Esophagus muscularis mucosa (tissue), 4 donors: ENCODE data around the gene FAM186B. TPM values are rescaled to one million over a fixed set of nuclear protein-coding genes. Genes with fewer than 3 reads are reported as not detected.

Experiments used
- DNase-seq: peaks from one replicate; pipeline ENCODE4 v3.0.0-alpha.2; 2017; ENCODE audit errors: extremely low spot score
- H3K27ac ChIP-seq, 4 donors: fragments of 200-600 bp; sonication (generic); replicated peaks in 1 of 4; 1 replicate in 3 of 4; 2 replicates in 1 of 4; pipeline ENCODE4 v1.5.1; 2016 to 2019; ENCODE audit warnings: mild to moderate bottlenecking in 1 of 4
- H3K27me3 ChIP-seq, 4 donors: fragments of 200-600 bp; sonication (generic); one replicate each; pipeline versions ENCODE4 v1.5.1 to v1.6.0; 2016 to 2019
- H3K36me3 ChIP-seq, 4 donors: fragments of 200-600 bp; sonication (generic); one replicate each; pipeline ENCODE4 v1.5.1; 2016 to 2019
- H3K4me1 ChIP-seq, 4 donors: fragments of 200-600 bp; sonication (generic); one replicate each; pipeline ENCODE4 v1.5.1; 2016 to 2019
- H3K4me3 ChIP-seq, 4 donors: fragments of 200-600 bp; sonication (generic); 1 replicate in 2 of 4; 2 replicates in 2 of 4; pipeline ENCODE4 v1.5.1; 2016 to 2019; ENCODE audit warnings: mild to moderate bottlenecking in 4 of 4, moderate library complexity in 1 of 4
- H3K9me3 ChIP-seq, 4 donors: fragments of 200-600 bp; sonication (generic); 1 replicate in 3 of 4; 2 replicates in 1 of 4; pipeline ENCODE4 v1.5.1; 2016 to 2019
- EP300 ChIP-seq: sonication (generic); formaldehyde crosslinking; IDR thresholded peaks from one replicate; pipeline ENCODE4 v1.6.1; 2017; ENCODE audit warnings: antibody characterized with exemption
- POLR2A ChIP-seq: fragments of 450-650 bp; IDR thresholded peaks from one replicate; pipeline ENCODE4 v1.6.1; 2017; ENCODE audit warnings: antibody characterized with exemption, moderate library complexity, mild to moderate bottlenecking, low read depth
- POLR2AphosphoS5 ChIP-seq, 2 donors: sonication (generic); formaldehyde crosslinking; IDR thresholded peaks; one replicate each; pipeline ENCODE4 v1.6.1; 2017; ENCODE audit warnings: antibody characterized with exemption in 2 of 2
- WGBS: methylation state at CpG from one replicate; pipeline ENCODE4 v1.1.5; 2018; 5-methylcytosine and 5-hydroxymethylcytosine counted together
- intact Hi-C: fragments of 100-400 bp; cut with DNase I; formaldehyde crosslinking; loops from one replicate; pipeline ENCODE4 v1.15.1; 2023
- small RNA-seq, 3 donors: library from RNA; depleted of rRNA; stranded (forward); fragments of <200 nt; gene quantifications; one replicate each; pipeline ENCODE3, GENCODE V24; 2016
- total RNA-seq, 4 donors: library from RNA; depleted of rRNA; stranded (reverse); fragments of >200 nt; gene quantifications; one replicate each; pipeline versions ENCODE4 v1.1.0 to v1.2.1, GENCODE V29; 2016
- TF ChIP-seq, protein P1 (sequence below), 3 experiments: fragments of 200-600 bp in 2 of 3; fragments of 450-650 bp in 1 of 3; sonication (generic) in 2 of 3; IDR thresholded peaks; one replicate each; pipeline ENCODE4 v1.5.1; 2017 to 2019; ENCODE audit warnings: antibody characterized with exemption in 3 of 3, mild to moderate bottlenecking in 2 of 3, moderate library complexity in 1 of 3

The FAM186B gene
- total RNA-seq, 4 donors from 2014 or later, result under 0.01 to 0.46 (median 0.21) TPM

DNA sequence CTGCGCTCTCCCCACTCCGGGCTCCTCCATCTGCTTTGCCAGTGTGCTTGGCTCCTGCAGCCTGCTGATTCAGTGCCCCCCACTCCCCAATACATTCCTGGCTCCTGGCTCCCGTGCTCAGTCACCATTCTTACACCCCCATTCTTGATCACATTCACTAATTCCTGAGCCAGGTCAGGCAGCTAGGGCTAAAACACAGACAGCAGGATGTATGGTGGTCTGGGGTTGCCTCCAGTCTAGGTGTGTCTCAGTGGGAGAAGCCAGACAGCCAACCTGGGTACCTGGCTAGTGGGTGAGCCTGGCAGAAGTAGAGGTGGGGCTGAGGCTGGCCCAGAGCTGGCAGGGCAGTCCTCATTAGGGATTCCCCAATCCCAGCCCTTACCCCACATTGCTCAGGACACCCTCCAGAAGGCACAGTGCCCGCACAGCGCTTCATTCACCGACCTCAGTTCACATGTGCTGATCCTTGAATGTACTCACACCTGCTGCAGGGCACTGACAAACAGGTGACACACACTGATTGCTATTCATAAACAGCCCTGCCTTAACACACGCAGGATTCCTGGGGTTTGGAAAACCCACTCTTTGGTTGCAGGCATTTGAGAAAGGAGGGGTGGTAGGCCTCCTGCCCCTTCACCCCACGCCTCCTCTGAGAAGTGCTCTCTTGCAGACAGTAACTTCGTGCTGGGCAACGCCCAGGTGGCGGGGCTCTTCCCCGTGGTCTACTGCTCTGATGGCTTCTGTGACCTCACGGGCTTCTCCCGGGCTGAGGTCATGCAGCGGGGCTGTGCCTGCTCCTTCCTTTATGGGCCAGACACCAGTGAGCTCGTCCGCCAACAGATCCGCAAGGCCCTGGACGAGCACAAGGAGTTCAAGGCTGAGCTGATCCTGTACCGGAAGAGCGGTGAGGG is 65.0 kb downstream of the FAM186B start:
- Histone ChIP-seq H3K27me3 (peaks cover 6 to 70% (median 25%) of the 10 kb centered on the region in 4 donors), H3K4me1 (peaks cover 14 to 27% (median 23%) of the 10 kb centered on the region in 4 donors), H3K36me3 (no peaks in the 10 kb centered on the region), H3K9me3 (no peaks in the 10 kb centered on the region), H3K4me3 (no peak overlapping the region), H3K27ac (no peak overlapping the region)
- intact Hi-C loops, result no loop called here
- no peak for TF ChIP-seq POLR2A
- DNase-seq, result no peak
- WGBS, result 87% methylated on average over 14 of the region's 21 CpGs

DNA sequence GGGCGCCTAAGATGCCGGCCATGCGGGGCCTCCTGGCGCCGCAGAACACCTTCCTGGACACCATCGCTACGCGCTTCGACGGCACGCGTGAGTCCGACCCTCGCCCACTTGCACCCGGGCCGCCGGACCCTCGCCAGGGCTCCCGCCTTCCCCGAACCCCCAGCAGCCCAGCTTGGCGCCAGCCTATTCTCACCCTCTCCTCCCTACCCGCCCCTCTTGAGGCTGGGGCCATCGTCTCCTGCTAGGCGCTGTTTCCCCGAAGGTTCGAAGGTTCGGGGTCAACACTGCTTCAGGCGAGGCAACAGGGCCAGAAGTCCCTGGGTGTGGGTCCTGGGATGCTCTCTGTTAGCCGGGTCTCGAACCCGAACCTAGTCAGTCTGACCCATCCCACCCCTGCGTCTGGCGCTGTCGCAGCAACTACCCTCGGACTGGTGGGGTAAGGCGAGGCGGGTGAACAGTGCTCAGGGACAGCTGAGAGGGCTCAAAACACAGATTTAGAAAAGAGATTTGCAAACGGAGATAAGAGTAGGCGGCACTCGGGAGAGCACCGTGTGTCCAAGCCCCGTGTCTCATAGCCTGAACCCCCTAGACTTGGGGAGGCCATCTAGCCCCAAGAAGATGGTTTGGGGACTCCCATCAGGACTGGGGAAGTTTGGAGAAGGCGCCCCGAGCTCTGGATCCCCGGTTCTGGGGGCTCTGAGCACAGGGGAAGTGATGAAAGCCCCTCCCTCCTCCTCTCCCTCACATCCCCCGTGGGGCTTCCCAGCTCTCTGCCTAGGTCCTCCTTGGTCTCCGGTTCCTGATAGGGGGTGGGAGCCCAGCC is 65.8 kb downstream of the FAM186B start:
- H3K27me3 ChIP-seq, result peaks cover 6 to 71% (median 25%) of the 10 kb centered on the region in 4 donors
- no peaks in the 10 kb centered on the region for H3K9me3 ChIP-seq
- DNase-seq, result no peak
- H3K36me3 ChIP-seq, result no peaks in the 10 kb centered on the region
- H3K4me3 ChIP-seq, result peak overlapping the region; percentile 50 to 67 (median 54)
- intact Hi-C loops, result no loop called here
- peaks cover 14 to 27% (median 23%) of the 10 kb centered on the region in 4 donors for H3K4me1 ChIP-seq
- H3K27ac ChIP-seq, result no peak overlapping the region
- 27% methylated on average over 32 of the region's 47 CpGs for WGBS
- TF ChIP-seq EP300 (no peak), POLR2AphosphoS5 (IDR thresholded peaks at IDR 0.05) (no peak), POLR2A (no peak)
- TF ChIP-seq, protein P1, sequence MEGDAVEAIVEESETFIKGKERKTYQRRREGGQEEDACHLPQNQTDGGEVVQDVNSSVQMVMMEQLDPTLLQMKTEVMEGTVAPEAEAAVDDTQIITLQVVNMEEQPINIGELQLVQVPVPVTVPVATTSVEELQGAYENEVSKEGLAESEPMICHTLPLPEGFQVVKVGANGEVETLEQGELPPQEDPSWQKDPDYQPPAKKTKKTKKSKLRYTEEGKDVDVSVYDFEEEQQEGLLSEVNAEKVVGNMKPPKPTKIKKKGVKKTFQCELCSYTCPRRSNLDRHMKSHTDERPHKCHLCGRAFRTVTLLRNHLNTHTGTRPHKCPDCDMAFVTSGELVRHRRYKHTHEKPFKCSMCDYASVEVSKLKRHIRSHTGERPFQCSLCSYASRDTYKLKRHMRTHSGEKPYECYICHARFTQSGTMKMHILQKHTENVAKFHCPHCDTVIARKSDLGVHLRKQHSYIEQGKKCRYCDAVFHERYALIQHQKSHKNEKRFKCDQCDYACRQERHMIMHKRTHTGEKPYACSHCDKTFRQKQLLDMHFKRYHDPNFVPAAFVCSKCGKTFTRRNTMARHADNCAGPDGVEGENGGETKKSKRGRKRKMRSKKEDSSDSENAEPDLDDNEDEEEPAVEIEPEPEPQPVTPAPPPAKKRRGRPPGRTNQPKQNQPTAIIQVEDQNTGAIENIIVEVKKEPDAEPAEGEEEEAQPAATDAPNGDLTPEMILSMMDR (IDR thresholded peaks at IDR 0.05), result no peak

DNA sequence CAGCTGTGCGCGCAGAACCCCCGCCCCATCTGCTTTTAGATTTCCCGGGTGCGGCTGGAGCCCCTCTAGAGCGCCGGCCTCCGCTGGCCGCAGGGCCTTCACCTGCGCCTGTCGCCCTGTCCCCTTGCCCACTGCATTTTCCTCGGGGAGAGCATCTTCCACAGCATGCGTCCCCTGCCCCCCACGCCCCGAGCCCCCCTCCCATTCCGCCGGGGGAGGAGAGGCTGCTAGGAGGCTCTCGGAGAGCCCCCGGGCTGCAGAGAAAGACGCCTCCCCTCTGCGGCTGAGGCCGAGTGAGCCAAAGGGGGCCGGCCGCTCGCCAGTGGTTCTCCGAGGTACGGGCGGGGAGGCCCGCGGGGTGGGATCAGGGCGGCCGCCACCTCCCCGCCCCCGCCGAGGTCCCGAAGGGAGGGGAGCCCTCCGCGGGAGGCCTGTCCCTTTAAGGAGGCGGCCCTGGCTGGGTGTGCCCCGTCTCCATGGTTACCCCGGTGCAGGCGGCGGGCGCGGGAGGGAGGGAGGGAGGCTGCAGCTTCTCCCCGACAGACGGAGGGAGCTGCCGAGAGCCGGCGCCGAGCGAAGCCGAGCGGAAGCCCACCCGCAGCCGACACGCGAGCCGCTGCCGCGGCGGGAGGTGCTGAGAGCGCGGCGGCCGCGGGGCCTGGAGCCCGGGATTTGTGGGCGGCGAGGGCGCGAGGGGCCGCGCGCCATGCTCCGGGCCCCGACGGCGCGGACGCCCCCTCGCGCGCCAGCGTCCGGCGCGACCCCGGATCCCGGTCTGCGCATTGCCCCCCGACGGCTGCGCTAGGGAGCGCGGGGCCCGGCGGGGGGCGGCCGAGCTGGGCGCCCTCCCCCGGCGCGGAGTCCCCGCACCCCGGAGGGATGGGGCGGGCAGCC is 66.7 kb downstream of the FAM186B start, which contains the start of gene KCNH3:
Gene KCNH3, plus strand, starts transcription at position 521 of the 894 bp plus-strand sequence. CDS start 387 bp downstream, outside the sequence.
- 0% methylated on average over 10 of the region's 107 CpGs for WGBS
- no peaks in the 10 kb centered on the region for H3K36me3 ChIP-seq
- DNase-seq, result no peak
- TF ChIP-seq POLR2A (no peak), POLR2AphosphoS5 (IDR thresholded peaks at IDR 0.05) (no peak), EP300 (no peak)
- TF ChIP-seq, protein P1 (IDR thresholded peaks at IDR 0.05), result no peak
- H3K27ac ChIP-seq, result no peak within 1 kb of the TSS
- H3K9me3 ChIP-seq, result no peaks in the 10 kb centered on the region
- peaks cover 14 to 27% (median 23%) of the 10 kb centered on the region in 4 donors for H3K4me1 ChIP-seq
- peaks cover 6 to 64% (median 25%) of the 10 kb centered on the region in 4 donors for H3K27me3 ChIP-seq
- intact Hi-C loops, result no loop called here
- H3K4me3 ChIP-seq, result peak within 1 kb of the TSS; percentile 50 to 67 (median 54)

DNA sequence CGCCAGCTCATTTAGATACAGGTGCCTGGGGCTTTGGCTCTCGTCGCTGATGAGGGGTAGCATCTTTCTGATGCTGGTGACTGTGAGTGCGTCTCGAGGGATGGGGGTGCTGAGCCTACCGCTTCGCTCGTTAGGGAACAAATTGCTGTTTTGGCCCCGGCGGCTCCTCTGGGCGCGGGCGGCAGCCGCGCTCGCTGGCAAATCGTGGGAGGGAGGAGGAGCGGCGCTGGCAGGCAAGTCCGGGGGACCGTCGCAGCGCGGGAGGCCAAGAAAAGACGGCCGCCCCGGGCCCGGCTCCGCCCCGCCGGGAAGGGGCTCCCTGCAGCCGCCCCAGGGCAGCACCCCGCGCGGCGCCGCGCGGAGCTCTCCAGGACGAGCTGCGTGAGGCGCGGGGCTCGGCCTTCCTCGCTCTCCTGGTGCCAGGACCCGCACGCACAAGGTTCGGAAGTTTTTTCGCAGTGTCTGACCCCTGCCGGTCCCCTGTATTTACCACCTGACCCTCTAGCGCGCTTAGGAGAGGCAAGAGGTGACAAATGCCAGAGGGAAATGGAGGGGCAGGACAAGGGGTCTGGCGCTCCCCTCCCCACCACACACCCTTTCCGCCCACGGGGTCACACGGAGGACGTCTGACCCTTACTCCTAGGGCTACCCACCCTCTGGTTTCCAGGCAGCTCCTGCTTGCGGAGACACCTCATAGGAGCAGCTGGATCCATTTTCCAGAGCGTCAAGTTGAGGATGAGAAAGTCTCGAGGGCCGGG is 67.5 kb downstream of the FAM186B start:
- under 1% methylated on average over 39 of the region's 61 CpGs for WGBS
- no peak for DNase-seq
- Histone ChIP-seq H3K27ac (no peak overlapping the region), H3K27me3 (peaks cover 6 to 59% (median 25%) of the 10 kb centered on the region in 4 donors), H3K36me3 (no peaks in the 10 kb centered on the region), H3K9me3 (no peaks in the 10 kb centered on the region), H3K4me1 (peaks cover 14 to 27% (median 23%) of the 10 kb centered on the region in 4 donors), H3K4me3 (peak overlapping the region; percentile 50 to 67 (median 54))
- no peak for TF ChIP-seq POLR2A
- TF ChIP-seq, protein P1 (IDR thresholded peaks at IDR 0.05), result no peak
- TF ChIP-seq POLR2AphosphoS5 (IDR thresholded peaks at IDR 0.05), result no peak
- TF ChIP-seq EP300, result no peak
- intact Hi-C loops, result no loop called here

Small RNA genes lying within 50 kb of the gene (small RNA-seq; reads per million reads assigned to genes)
- 0 reads per million in 3 donors for gene HIGD1AP9
- gene POLR2KP1, result 0 reads per million in 3 donors
- gene RNU6-834P, result 0 reads per million in 3 donors

Other genes starting within 250 kb of the FAM186B start
- 10 to 100 TPM in 3 of 4 donors, 1 to 10 TPM in 1; 9.5 to 16.6 (median 11.5) TPM for gene SPATS2, start 238.2 kb downstream of the FAM186B start, total RNA-seq
- under 1 TPM in 3 of 4 donors, not detected in 1; 0.34 to 0.66 (median 0.65) TPM for gene KCNH3, start 66.6 kb downstream of the FAM186B start, total RNA-seq
- gene MCRS1, start 37.5 kb downstream of the FAM186B start, total RNA-seq, result 10 to 100 TPM; 43.7 to 71.9 (median 56.4) TPM
- 10 to 100 TPM in 3 of 4 donors, 1 to 10 TPM in 1; 9.6 to 19.0 (median 13.9) TPM for gene PRPF40B, start 17.9 kb upstream of the FAM186B start, total RNA-seq
- 10 to 100 TPM in 3 of 4 donors, 1 to 10 TPM in 1; 9.6 to 14.6 (median 12.8) TPM for gene FMNL3, start 101.8 kb upstream of the FAM186B start, total RNA-seq
- 100 to 1,000 TPM; 228 to 395 (median 322) TPM for gene TMBIM6, start 135.9 kb upstream of the FAM186B start, total RNA-seq
- gene NCKAP5L, start 222.8 kb upstream of the FAM186B start, total RNA-seq, result 10 to 100 TPM; 15.0 to 30.5 (median 23.0) TPM
- gene BCDIN3D, start 237.5 kb upstream of the FAM186B start, total RNA-seq, result 1 to 10 TPM; 2.2 to 6.2 (median 5.5) TPM